Activated CD4-positive, alpha-beta memory T cell treated with anti-CD3 and anti-CD28 coated beads, Interleukin-2, amount 10 ng/mL, durations not matched to agents 7 days and 5 days (primary cell): ENCODE data around the gene B4GALT5. TPM values are rescaled to one million over a fixed set of nuclear protein-coding genes. Genes with fewer than 3 reads are reported as not detected.
"Not testable (repeated sequence)": the region's sequence is repeated elsewhere in the genome, so short reads cannot be mapped to it uniquely, and the experiment has no call there.

Experiments
- CTCF ChIA-PET: fragments of 350-600 bp; sonication (Branson Sonifier 250); formaldehyde crosslinking; loops from one replicate; lab custom pipeline; 2021; ENCODE audit warnings: antibody characterized with exemption, inconsistent platforms; lab: Charles Lee
- POLR2A ChIA-PET: fragments of 350-600 bp; sonication (Branson Sonifier 250); formaldehyde crosslinking; loops from one replicate; lab custom pipeline; 2021; ENCODE audit warnings: antibody characterized with exemption; lab: Charles Lee
- DNase-seq: peaks from one replicate; pipeline ENCODE4 v3.0.0-alpha.2; 2020
- H3K27ac Mint-ChIP-seq: one replicate; pipeline ENCODE4 v1.8.0; 2021; ENCODE audit warnings: mild to moderate bottlenecking, mixed read lengths
- H3K27me3 Mint-ChIP-seq: one replicate; pipeline ENCODE4 v1.8.0; 2021; ENCODE audit warnings: mixed read lengths
- H3K36me3 Mint-ChIP-seq: one replicate; pipeline ENCODE4 v1.8.0; 2021; ENCODE audit warnings: low read depth, mixed read lengths
- H3K4me1 Mint-ChIP-seq: one replicate; pipeline ENCODE4 v1.8.0; 2021; ENCODE audit warnings: mixed read lengths
- H3K4me3 Mint-ChIP-seq: one replicate; pipeline ENCODE4 v1.8.0; 2021; ENCODE audit warnings: mild to moderate bottlenecking, mixed read lengths
- H3K9me3 Mint-ChIP-seq: one replicate; pipeline ENCODE4 v1.8.0; 2021; ENCODE audit warnings: mixed read lengths
- total RNA-seq, 2 experiments: library from RNA; stranded (reverse); gene quantifications; one replicate each; pipeline ENCODE4 v1.2.3, GENCODE V29; 2021

B4GALT5 gene
- total RNA-seq, 2 experiments from 2014 or later = 21.6 to 22.4 TPM

DNA sequence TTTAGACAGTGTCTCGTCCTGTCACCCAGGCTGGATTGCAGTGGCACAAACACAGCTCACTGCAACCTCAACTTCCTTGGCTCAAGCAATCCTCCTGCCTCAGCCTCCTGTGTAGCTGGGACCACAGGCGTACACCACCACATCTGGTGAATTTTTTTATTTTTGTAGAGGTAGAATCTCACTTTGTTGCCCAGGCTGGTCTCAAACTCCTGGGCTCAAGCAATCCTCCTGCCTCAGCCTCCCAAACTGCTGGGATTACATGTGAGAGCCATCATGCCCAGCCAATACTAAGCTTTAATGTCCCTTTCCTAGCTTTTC, 44.8 kb downstream of the B4GALT5 start:
- Mint-ChIP-seq H3K4me1 (peaks cover 53% of the 10 kb centered on the region), H3K27ac (peak overlapping the region; percentile 84), H3K4me3 (peak overlapping the region; percentile 70), H3K36me3 (peaks cover 12% of the 10 kb centered on the region)
- DNase-seq, H3K27me3 Mint-ChIP-seq, H3K9me3 Mint-ChIP-seq: not testable (repeated sequence)
- ChIA-PET POLR2A (interaction anchor here (0.5 to 3.6 kb wide), 20 partner anchors 10 to 442 kb away, joined by 3 to 33 read pairs (median 4); partner anchors contain the start of genes B4GALT5 and SLC9A8), CTCF (interaction anchor here (0.6 to 4.1 kb wide), 13 partner anchors 10 to 220 kb away, joined by 3 to 18 read pairs (median 4); partner anchors contain the start of gene SLC9A8)

DNA sequence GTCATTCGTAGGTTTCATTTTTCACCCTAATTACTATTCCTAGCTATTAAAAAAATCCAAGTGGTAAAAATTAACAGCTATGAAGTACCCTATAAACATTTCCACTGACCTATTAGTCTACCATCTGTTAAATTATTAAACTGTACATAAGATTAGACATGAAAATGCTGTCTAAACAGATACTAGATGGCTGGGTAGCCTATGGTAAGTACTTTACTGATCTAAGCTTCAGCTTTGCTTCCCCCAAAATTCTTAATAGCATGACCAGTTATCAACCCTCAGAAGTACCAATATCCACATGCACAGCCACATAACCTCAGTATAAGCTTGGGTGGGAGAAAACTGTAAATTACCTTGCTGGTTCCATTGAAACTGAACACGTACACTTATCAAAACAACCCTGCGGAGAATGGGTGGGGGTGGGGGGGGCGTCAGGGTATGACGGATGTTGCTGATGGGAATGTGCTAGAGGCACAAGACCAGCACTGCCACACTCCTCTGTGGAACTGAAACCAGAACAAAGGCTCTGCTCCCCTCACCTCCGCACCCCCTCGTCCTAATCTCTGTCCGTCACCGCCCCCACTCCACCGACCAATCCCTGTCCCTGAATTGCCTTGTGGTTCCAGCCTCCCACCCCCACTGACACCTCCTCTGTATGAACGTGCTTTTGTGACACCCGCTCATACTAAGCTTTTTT, 45.3 kb downstream of the B4GALT5 start:
- Mint-ChIP-seq H3K27me3 (peaks cover 2% of the 10 kb centered on the region), H3K36me3 (peaks cover 8% of the 10 kb centered on the region), H3K9me3 (no peaks in the 10 kb centered on the region), H3K27ac (peak overlapping the region; percentile 84), H3K4me1 (peaks cover 50% of the 10 kb centered on the region), H3K4me3 (peak overlapping the region; percentile 70)
- POLR2A ChIA-PET = interaction anchor here (0.5 to 3.6 kb wide), 15 partner anchors 11 to 259 kb away, joined by 3 to 33 read pairs (median 5); partner anchors contain the start of gene SLC9A8
- CTCF ChIA-PET = interaction anchor here (1.0 to 4.1 kb wide), 12 partner anchors 10 to 220 kb away, joined by 3 to 18 read pairs (median 4); partner anchors contain the start of gene SLC9A8
- DNase-seq = peak; percentile 78

DNA sequence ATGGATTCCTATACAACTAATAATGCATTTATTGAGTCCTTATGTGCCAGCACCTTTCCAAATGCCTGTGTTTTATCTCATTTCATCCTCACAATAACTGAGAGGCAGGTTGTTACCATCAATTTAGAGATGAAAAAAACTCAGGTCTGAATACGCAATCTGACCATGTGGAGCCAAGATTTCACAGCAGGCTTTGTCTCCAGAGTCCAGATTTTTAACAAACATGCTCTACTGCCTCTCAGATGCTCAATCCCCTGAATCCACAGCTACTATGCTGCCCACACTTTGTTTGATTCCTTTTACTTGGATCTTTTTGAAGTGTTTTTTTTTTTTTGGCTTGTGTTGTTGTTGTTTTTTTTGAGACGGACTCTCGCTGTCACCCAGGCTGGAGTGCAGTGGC, 46.8 kb downstream of the B4GALT5 start:
- CTCF ChIA-PET = no interaction called here
- Mint-ChIP-seq H3K9me3 (no peaks in the 10 kb centered on the region), H3K4me3 (no peak overlapping the region), H3K27ac (no peak overlapping the region), H3K27me3 (no peaks in the 10 kb centered on the region), H3K36me3 (peaks cover 2% of the 10 kb centered on the region), H3K4me1 (peaks cover 50% of the 10 kb centered on the region)
- POLR2A ChIA-PET = no interaction called here
- no peak for DNase-seq

- Mint-ChIP-seq H3K36me3 (no peaks in the 10 kb centered on the region), H3K9me3 (no peaks in the 10 kb centered on the region), H3K27me3 (no peaks in the 10 kb centered on the region), H3K4me1 (peaks cover 48% of the 10 kb centered on the region), H3K27ac (no peak overlapping the region), H3K4me3 (no peak overlapping the region)
- no peak for DNase-seq
- CTCF ChIA-PET = no interaction called here
- POLR2A ChIA-PET = interaction anchor here (1.3 kb wide), 1 partner anchor 27 kb away, joined by 3 read pairs; no protein-coding TSS in a partner anchor
These were observed 47.9 kb downstream of the B4GALT5 start for GRCh38 chr20:49665796-49666195.

- DNase-seq = no peak
- Mint-ChIP-seq H3K4me3 (no peak overlapping the region), H3K4me1 (peaks cover 38% of the 10 kb centered on the region), H3K27ac (no peak overlapping the region), H3K36me3 (no peaks in the 10 kb centered on the region), H3K9me3 (no peaks in the 10 kb centered on the region), H3K27me3 (no peaks in the 10 kb centered on the region)
- CTCF ChIA-PET = interaction anchor here (0.6 to 1.0 kb wide), 2 partner anchors 11 to 259 kb away, joined by 3 read pairs; no protein-coding TSS in a partner anchor
- POLR2A ChIA-PET = interaction anchor here (0.8 to 1.3 kb wide), 2 partner anchors 11 to 28 kb away, joined by 3 read pairs; no protein-coding TSS in a partner anchor
These were observed 48.9 kb downstream of the B4GALT5 start for GRCh38 chr20:49664612-49665313.

DNA sequence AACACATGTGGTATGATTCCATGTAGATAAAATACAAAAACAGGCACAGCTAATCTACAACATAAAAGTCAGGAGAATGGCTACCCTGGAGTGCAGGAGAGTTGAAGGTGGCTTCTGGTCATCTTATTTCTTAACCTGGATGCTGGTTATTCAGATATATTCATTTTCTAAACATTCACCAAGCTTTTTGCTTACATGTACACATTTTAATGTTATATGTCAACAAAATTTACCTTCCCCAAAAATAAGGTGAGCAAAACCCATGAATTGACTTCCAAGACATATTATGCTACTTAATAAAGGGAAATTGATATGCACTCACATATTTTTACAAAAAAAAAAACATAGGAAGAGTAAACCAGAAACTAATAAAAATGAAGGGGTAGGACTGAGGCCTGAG, 50.6 kb downstream of the B4GALT5 start:
- no peaks in the 10 kb centered on the region for H3K27me3 Mint-ChIP-seq
- no peak for DNase-seq
- no peak overlapping the region for H3K4me3 Mint-ChIP-seq
- no peak overlapping the region for H3K27ac Mint-ChIP-seq
- ChIA-PET CTCF (interaction anchor here (1.0 kb wide), 2 partner anchors 13 to 121 kb away, joined by 3 to 4 read pairs; no protein-coding TSS in a partner anchor), POLR2A (interaction anchor here (1.6 to 2.4 kb wide), 2 partner anchors 9 to 13 kb away, joined by 3 to 7 read pairs; no protein-coding TSS in a partner anchor)
- H3K4me1 Mint-ChIP-seq = peaks cover 23% of the 10 kb centered on the region
- no peaks in the 10 kb centered on the region for H3K9me3 Mint-ChIP-seq
- no peaks in the 10 kb centered on the region for H3K36me3 Mint-ChIP-seq

GRCh38 chr20:49661560-49662329, 51.9 kb downstream of the B4GALT5 start:
- H3K4me1 Mint-ChIP-seq = peaks cover 29% of the 10 kb centered on the region
- ChIA-PET POLR2A (interaction anchor here (1.0 to 2.4 kb wide), 4 partner anchors 11 to 151 kb away, joined by 3 to 7 read pairs (median 4); partner anchors contain the start of gene SLC9A8), CTCF (interaction anchor here (1.0 kb wide), 2 partner anchors 14 to 120 kb away, joined by 3 to 4 read pairs; no protein-coding TSS in a partner anchor)
- DNase-seq = no peak
- H3K4me3 Mint-ChIP-seq = no peak overlapping the region
- H3K27ac Mint-ChIP-seq = peak overlapping the region; percentile 7
- no peaks in the 10 kb centered on the region for H3K9me3 Mint-ChIP-seq
- H3K36me3 Mint-ChIP-seq = peaks cover 3% of the 10 kb centered on the region
- H3K27me3 Mint-ChIP-seq = no peaks in the 10 kb centered on the region

GRCh38 chr20:49660912-49661311, 52.8 kb downstream of the B4GALT5 start:
- no peaks in the 10 kb centered on the region for H3K27me3 Mint-ChIP-seq
- POLR2A ChIA-PET = interaction anchor here (1.0 kb wide), 1 partner anchor 18 kb away, joined by 3 read pairs; no protein-coding TSS in a partner anchor
- CTCF ChIA-PET = no interaction called here

GRCh38 chr20:49659056-49659455, 54.6 kb downstream of the B4GALT5 start:
- peaks cover 31% of the 10 kb centered on the region for H3K4me1 Mint-ChIP-seq
- H3K9me3 Mint-ChIP-seq = no peaks in the 10 kb centered on the region
- no peak overlapping the region for H3K27ac Mint-ChIP-seq
- DNase-seq = no peak
- peaks cover 21% of the 10 kb centered on the region for H3K36me3 Mint-ChIP-seq
- H3K4me3 Mint-ChIP-seq = no peak overlapping the region
- ChIA-PET POLR2A (interaction anchor here (1.0 to 1.2 kb wide), 3 partner anchors 12 to 277 kb away, joined by 3 read pairs; partner anchors contain the start of gene RNF114), CTCF (no interaction called here)
- H3K27me3 Mint-ChIP-seq = no peaks in the 10 kb centered on the region

More at GRCh38 chr20:49660912-49661311, 52.8 kb downstream of the B4GALT5 start:
- H3K9me3 Mint-ChIP-seq = no peaks in the 10 kb centered on the region
- peaks cover 9% of the 10 kb centered on the region for H3K36me3 Mint-ChIP-seq
- peaks cover 34% of the 10 kb centered on the region for H3K4me1 Mint-ChIP-seq
- no peak overlapping the region for H3K4me3 Mint-ChIP-seq
- no peak overlapping the region for H3K27ac Mint-ChIP-seq
- no peak for DNase-seq

GRCh38 chr20:49658508-49658907, 55.2 kb downstream of the B4GALT5 start:
- Mint-ChIP-seq H3K4me3 (no peak overlapping the region), H3K9me3 (no peaks in the 10 kb centered on the region), H3K27me3 (no peaks in the 10 kb centered on the region), H3K4me1 (peaks cover 31% of the 10 kb centered on the region), H3K27ac (no peak overlapping the region), H3K36me3 (peaks cover 26% of the 10 kb centered on the region)
- ChIA-PET CTCF (interaction anchor here (0.9 kb wide), 1 partner anchor 10 kb away, joined by 3 read pairs; no protein-coding TSS in a partner anchor), POLR2A (interaction anchor here (1.0 to 1.2 kb wide), 3 partner anchors 12 to 278 kb away, joined by 3 read pairs; partner anchors contain the start of gene RNF114)
- no peak for DNase-seq

GRCh38 chr20:49657118-49657901, 56.4 kb downstream of the B4GALT5 start:
- peaks cover 24% of the 10 kb centered on the region for H3K4me1 Mint-ChIP-seq
- ChIA-PET CTCF (interaction anchor here (0.5 kb wide), 1 partner anchor 1246 kb away, joined by 3 read pairs; no protein-coding TSS in a partner anchor), POLR2A (no interaction called here)
- no peak overlapping the region for H3K27ac Mint-ChIP-seq
- peaks cover 33% of the 10 kb centered on the region for H3K36me3 Mint-ChIP-seq
- no peak overlapping the region for H3K4me3 Mint-ChIP-seq
- H3K9me3 Mint-ChIP-seq = no peaks in the 10 kb centered on the region
- no peak for DNase-seq
- no peaks in the 10 kb centered on the region for H3K27me3 Mint-ChIP-seq
